HG03135 (cell line): ENCODE measurements around the gene SLC6A3.
"Not testable (repeated sequence)": the region's sequence is repeated elsewhere in the genome, so short reads cannot be mapped to it uniquely, and the experiment has no call there.

Experiments used
- ATAC-seq: cut with Tn5 transposase; IDR thresholded peaks from one replicate; pipeline ENCODE4 v1.9.1; 2021; ENCODE audit warnings: mild to moderate bottlenecking, moderate library complexity; ENCODE audit not compliant: unreplicated experiment

SLC6A3 gene

GRCh38 chr5:1478271-1479035 is 33.2 kb upstream of the SLC6A3 start:
- no peak for ATAC-seq

GRCh38 chr5:1477341-1477740 is 32.1 kb upstream of the SLC6A3 start:
- ATAC-seq: no peak

- ATAC-seq: no peak
These were observed 31.7 kb upstream of the SLC6A3 start for GRCh38 chr5:1476967-1477310.

DNA sequence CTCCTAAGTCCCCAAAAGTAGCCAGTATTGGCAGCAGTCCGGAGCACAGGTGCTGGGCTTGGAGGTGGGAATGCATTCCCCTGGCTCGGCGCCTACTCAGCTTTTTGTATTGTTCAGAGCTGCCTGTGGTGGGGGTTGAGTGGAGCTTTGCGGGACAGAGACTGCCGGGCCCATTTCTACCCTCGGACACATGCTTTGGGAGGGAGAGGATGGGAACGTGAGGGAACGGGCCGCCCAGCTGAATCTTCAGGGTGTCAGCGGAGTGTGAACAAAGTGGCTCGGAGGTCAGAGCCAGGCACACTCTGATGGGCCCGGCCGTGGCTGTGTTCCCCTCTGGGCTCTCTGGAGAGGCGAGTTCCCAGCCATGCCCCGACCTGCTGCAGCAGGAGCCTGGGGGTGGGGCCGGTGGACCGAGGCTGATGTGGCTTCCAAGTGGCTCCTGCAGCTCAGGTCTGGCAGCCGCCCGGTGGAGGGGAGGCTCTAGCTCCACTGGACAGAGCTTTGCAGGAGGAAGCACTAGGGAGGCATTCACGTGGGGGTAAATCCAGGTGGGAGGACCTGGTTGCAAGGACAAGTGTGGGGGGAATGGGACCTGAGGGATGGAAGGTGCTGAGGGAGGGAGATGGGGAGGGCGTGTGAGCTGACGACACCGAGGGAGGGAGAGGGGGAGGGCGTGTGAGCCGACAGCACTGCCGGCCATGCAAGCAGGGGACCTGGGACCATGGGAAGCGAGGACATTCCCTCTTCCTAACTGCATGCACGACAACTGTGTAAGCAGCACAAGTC is 31.1 kb upstream of the SLC6A3 start:
- ATAC-seq: no peak

- ATAC-seq: not testable (repeated sequence)
These were observed 30.3 kb upstream of the SLC6A3 start for GRCh38 chr5:1475544-1475900.

DNA sequence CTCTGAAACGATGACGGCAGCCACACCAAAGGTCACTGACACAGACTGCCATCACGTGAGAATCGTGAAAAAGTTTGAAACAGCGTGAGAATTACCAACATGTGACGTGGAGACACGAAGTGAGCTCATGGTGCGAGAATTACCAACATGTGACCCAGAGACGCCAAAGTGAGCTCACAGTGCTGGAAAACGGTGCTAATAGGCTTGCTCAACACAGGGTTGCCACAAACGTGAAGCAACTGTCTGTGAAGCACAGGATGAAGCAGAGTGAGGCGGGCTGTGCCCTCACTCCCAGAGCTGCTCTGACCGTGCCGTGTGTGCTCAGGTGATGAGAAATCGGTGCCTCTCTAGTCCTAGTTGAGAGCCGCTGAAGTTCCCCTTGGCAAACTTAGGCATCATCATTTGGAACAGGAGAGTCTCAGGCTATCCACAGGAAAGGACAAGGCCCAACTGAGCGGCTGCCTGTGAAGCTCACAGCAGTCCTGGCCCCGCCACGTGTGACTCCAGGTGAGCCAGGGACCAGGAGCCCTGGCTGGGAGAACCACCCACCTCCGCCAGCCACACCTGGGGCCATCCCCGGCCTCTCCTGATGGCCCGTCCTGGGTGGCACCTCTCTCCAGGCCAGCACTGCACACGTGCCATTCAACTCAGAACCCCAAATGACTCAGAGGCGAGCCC is 29.8 kb upstream of the SLC6A3 start:
- ATAC-seq: no peak

DNA sequence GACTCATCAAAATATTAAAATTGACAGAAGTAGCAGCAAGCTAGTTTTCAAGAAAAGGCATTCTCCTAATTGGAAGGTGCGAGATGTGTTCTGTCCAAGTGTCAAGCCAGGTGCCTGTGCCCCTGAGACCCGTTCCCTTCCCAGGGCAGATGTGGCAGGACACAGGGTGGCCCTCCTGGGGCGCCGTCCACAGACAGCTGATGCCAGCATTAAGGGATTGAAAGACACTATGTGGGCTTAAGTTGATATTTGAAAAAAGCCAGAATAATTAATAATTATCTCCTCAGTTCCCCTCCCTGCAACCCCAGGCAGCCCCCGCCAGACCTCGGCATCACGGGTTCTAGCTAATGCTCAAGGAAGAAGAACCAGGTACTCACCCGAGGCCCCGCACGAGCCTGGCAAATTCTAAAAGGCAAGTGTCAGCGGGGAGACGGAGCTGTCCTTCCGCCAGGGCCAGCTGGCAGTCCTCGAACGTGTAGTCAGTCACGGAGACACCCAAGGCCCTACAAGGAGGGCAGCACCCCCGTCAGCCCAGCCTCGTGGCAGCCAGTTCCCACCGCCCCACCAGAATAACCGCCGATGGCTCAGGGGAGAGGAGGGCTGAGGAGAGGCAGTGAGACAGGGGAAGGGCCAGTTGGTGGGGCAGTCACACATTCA is 29.1 kb upstream of the SLC6A3 start:
- ATAC-seq: no peak

DNA sequence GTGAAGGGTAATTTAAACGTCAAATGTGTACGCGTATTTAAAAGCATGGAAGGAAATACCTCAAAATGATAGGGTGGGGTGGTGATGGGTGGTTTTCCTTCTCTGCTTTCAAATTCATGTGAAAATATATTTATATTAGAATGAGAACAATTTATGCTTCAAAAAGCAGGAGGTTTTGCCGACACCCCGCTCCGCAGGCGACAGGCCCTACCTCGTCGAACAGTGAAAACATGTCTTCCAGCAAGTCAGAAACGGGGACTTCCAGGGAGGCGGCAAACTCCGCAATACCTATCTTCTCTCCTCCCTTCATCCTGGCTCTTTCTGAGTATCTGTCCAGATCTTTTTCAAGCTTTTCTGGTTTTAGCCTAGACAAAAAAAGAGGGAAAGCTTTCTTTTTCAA is 28.5 kb upstream of the SLC6A3 start:
- ATAC-seq: no peak

DNA sequence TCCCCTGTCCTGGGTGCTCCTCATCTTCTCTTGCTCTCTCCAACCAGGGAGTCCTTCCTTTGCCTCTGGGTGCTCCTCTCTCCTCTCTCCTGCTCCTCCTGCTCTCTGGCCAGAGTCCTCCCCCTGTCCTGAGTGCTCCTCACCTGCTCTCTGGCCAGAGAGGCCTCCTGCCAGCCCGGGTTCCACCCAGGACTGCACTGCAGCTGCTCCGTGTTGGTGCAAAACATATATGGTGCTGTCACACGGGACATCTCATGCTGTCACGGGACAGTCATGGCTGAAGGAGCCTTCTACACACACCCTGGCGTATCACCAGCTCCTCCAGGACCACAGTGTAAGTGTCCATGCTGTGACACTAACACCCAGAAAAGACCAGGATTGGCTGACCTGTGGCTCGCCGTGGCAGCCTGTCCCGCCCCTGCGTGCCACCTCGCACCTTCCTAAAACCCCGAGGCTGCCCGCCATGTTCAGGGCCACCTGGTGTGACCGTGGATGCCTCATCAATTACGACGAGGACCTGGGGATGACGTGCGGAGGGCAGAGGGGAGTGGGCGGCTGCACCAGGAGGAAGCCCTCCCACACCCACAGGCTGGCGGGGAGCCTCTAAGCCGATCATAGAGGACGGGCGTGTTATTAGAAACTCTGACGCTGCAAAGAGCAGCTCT is 27.9 kb upstream of the SLC6A3 start:
- ATAC-seq: no peak

DNA sequence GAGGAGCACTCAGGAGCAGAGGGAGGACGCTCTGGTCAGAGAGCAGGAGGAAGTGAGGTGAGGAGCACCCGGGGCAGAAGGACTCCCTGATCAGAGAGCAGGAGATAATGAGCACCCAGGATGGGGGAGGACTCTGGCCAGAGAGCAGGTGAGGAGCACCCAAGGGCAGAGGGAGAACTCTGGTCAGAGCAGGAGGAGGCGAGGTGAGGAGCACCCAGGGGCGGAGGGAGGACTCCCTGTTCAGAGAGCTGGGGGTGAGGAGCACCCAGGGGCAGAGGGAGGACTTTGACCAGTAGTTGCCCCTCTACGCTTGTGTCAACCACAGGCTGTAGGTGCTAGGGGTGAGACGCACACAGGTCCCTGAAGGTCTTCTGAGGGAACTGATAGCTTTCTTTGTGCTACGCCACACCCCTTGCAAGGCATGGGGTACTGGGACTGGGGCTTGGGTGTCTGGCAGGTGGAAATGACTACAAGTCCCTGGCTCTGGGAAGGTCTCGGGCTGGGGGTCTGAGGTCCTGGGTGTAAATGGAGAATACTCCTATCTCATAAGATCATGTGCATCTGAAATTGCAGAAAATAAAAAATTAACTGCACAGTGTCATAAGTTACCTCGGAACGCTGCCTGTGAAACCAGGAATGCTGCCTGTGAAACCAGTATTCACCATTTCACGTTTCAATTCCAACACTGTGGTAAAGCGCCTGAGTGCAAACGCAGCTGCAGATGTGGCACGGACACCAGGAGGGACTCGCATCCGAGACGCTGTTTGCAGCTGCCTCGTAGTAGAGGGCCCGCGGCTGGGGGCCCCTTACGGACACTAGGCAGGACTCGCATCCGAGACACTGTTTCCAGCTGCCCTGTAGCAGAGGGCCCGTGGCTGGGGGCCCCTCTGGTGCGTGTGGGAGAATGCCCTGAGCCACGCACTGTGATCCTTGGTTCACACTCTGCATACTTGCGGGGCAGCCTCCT is 27.0 kb upstream of the SLC6A3 start:
- ATAC-seq: no peak

DNA sequence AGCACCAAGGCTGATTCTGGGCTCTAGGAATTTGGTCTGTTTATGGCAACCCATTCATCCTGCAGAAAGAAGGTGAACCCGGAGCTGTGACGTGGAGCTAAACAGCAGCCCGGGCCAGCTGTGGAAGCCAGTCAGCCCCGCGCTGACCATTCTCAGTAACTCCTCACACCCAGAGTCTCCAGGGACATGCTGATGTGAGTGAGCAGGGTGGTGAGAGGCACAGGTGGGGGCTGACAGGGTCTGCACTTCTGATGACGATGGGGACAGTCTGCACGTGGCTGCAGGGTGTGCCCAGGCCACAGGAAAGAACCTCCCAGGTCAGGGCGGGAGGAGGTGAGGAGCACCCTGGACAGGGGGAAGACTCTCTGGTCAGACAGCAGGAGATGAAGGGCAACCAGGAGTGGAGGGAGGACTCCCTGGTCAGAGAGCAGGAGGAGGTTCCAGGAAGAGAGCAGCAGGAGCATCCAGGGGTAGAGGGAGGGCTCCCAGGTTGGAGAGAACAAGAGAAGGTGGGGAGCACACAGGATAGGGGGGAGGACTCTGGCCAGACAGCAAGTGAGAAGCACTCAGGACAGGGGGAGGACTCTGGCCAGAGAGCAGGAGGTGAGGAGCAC is 26.1 kb upstream of the SLC6A3 start:
- ATAC-seq: no peak

DNA sequence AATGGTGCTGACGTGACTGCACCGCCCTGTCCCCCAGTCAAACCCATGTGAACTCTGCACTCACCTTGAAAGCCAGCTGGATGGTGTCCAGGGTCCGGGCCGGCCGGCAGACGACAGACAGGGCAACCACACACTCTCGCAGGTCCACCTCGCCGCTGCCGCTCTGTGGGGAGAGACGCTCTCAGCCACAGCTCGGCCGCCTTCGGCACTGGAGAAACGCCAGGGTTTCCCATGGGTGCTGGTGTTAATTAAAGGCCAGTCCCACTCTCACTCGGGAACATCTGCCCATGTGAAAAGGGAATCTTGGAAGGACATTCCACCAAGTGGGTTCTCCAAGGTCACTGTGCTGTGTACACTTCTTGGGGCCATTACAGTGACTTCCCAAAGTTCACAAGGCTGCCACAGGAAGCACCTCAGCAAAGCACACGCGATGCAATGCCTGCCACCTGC is 25.5 kb upstream of the SLC6A3 start:
- no peak for ATAC-seq

- ATAC-seq: no peak
These were observed 23.6 kb upstream of the SLC6A3 start for GRCh38 chr5:1468629-1469527.

DNA sequence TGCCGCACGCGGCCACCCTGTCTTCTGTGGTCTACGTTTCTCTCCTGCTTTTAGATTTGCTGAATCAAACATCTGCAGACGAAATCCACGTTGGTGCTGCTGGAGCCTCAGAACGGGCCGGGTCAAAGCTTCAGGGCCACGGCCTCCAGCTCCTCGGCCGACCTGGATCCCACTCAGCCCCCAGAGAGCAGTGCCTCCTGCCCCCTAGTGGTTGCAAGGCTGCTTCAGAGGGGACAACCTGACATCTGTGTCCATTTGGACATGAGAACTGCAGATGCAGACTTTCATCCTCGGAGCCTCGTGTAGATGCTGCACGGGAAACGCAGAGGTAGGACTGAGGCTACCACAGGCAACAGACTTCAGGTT is 23.0 kb upstream of the SLC6A3 start:
- no peak for ATAC-seq

- no peak for ATAC-seq
These were observed 22.4 kb upstream of the SLC6A3 start for GRCh38 chr5:1467341-1468246.

- no peak for ATAC-seq
These were observed 21.5 kb upstream of the SLC6A3 start for GRCh38 chr5:1466631-1467265.

- ATAC-seq: no peak
These were observed 20.8 kb upstream of the SLC6A3 start for GRCh38 chr5:1465966-1466471.
